DND-41 (cell line): ENCODE data around the gene MEN1.

Source experiments
- ATAC-seq: fragments of 200-7000 bp; cut with Tn5 transposase; 3 replicates; pipeline ENCODE4 v1.9.1; 2021; ENCODE audit warnings: low read depth; ENCODE audit not compliant: insufficient read depth
- DNase-seq: peaks from one replicate; pipeline ENCODE4 v3.0.0-alpha.2; 2020
- H2AFZ ChIP-seq: 2 replicates; pipeline ENCODE4 v1.6.0; 2012; ENCODE audit warnings: low read depth, low read length
- H3K27ac ChIP-seq: 2 replicates; pipeline ENCODE4 v1.5.1; 2012; ENCODE audit warnings: low read length, inconsistent platforms
- H3K27me3 ChIP-seq: fragments of 200-600 bp; sonication (generic); 2 replicates; pipeline ENCODE4 v1.6.0; 2012; ENCODE audit warnings: low read length, mild to moderate bottlenecking, inconsistent platforms; ENCODE audit not compliant: insufficient read depth, poor library complexity
- H3K36me3 ChIP-seq: 2 replicates; pipeline ENCODE4 v1.5.1; 2012; ENCODE audit warnings: low read length, inconsistent platforms; ENCODE audit not compliant: insufficient read depth
- H3K4me1 ChIP-seq: 2 replicates; pipeline ENCODE4 v1.5.1; 2012; ENCODE audit warnings: mild to moderate bottlenecking, low read length; ENCODE audit not compliant: insufficient read depth
- H3K4me2 ChIP-seq: 2 replicates; pipeline ENCODE4 v1.6.0; 2012; ENCODE audit warnings: mild to moderate bottlenecking, moderate library complexity, low read length, inconsistent platforms; ENCODE audit not compliant: insufficient read depth
- H3K4me3 ChIP-seq, 2 experiments: fragments of 200-600 bp in 1 of 2; shearing (Covaris generic) in 1 of 2; 2 replicates each; pipeline ENCODE4 v1.5.1; 2012 to 2016; ENCODE audit warnings: inconsistent platforms in 2 of 2, low read length in 2 of 2, mild to moderate bottlenecking in 2 of 2, low read depth in 1 of 2, moderate library complexity in 1 of 2
- H3K79me2 ChIP-seq: 2 replicates; pipeline ENCODE4 v1.6.0; 2012; ENCODE audit warnings: low read length, inconsistent platforms; ENCODE audit not compliant: insufficient read depth
- H3K9ac ChIP-seq: 2 replicates; pipeline ENCODE4 v1.6.0; 2012; ENCODE audit warnings: low read depth, mild to moderate bottlenecking, inconsistent platforms, low read length, moderate library complexity
- H3K9me3 ChIP-seq: 2 replicates; pipeline ENCODE4 v1.5.1; 2012; ENCODE audit warnings: low read length, moderate library complexity, mild to moderate bottlenecking, inconsistent platforms; ENCODE audit not compliant: insufficient read depth, severe bottlenecking
- H4K20me1 ChIP-seq: 2 replicates; pipeline ENCODE4 v1.6.0; 2012; ENCODE audit warnings: low read length; ENCODE audit not compliant: insufficient read depth
- CTCF ChIP-seq: IDR thresholded peaks from 2 replicates; pipeline ENCODE4 v1.5.1; 2012; ENCODE audit warnings: borderline replicate concordance, low read length, moderate library complexity, mild to moderate bottlenecking; ENCODE audit not compliant: poor library complexity, severe bottlenecking; ENCODE audit errors: extremely low read depth
- EZH2 ChIP-seq: IDR thresholded peaks from 3 replicates; pipeline ENCODE4 v1.6.1; 2012; ENCODE audit warnings: borderline replicate concordance, low read depth, mild to moderate bottlenecking, moderate library complexity, low read length, inconsistent platforms; ENCODE audit not compliant: severe bottlenecking

MEN1 gene

GRCh38 chr11:64800303-64801157 lies 9.8 kb downstream of the MEN1 start:
- Histone ChIP-seq H4K20me1 (no peaks in the 10 kb centered on the region), H3K27ac (no peak overlapping the region), H3K36me3 (peaks cover 20% of the 10 kb centered on the region), H3K4me1 (peaks cover 35% of the 10 kb centered on the region), H3K9me3 (no peaks in the 10 kb centered on the region), H3K4me3 (no peak overlapping the region), H3K27me3 (no peaks in the 10 kb centered on the region), H3K79me2 (no peaks in the 10 kb centered on the region), H2AFZ (no peak overlapping the region), H3K9ac (no peak overlapping the region), H3K4me2 (no peak overlapping the region)
- DNase-seq (no peak), ATAC-seq (no peak)
- TF ChIP-seq EZH2: no peak
- TF ChIP-seq CTCF: no peak

GRCh38 chr11:64799623-64800302 lies 10.6 kb downstream of the MEN1 start:
- Histone ChIP-seq H3K36me3 (peaks cover 12% of the 10 kb centered on the region), H4K20me1 (no peaks in the 10 kb centered on the region), H3K4me3 (no peak overlapping the region), H3K4me2 (no peak overlapping the region), H3K27me3 (no peaks in the 10 kb centered on the region), H3K79me2 (no peaks in the 10 kb centered on the region), H3K27ac (no peak overlapping the region), H3K9me3 (no peaks in the 10 kb centered on the region), H3K9ac (no peak overlapping the region), H3K4me1 (peaks cover 27% of the 10 kb centered on the region), H2AFZ (no peak overlapping the region)
- DNase-seq (no peak), ATAC-seq (no peak)
- no peak for TF ChIP-seq EZH2
- no peak for TF ChIP-seq CTCF

- Histone ChIP-seq H4K20me1 (no peaks in the 10 kb centered on the region), H2AFZ (no peak overlapping the region), H3K4me2 (no peak overlapping the region), H3K4me1 (peaks cover 22% of the 10 kb centered on the region), H3K36me3 (peaks cover 10% of the 10 kb centered on the region), H3K27ac (no peak overlapping the region), H3K4me3 (no peak overlapping the region), H3K27me3 (no peaks in the 10 kb centered on the region), H3K9me3 (no peaks in the 10 kb centered on the region), H3K79me2 (no peaks in the 10 kb centered on the region), H3K9ac (no peak overlapping the region)
- ATAC-seq: no peak
- no peak for DNase-seq
- TF ChIP-seq CTCF: no peak
Measured at GRCh38 chr11:64799256-64799622, 11.1 kb downstream of the MEN1 start.
